Right atrium auricular region (tissue), 2 donors: ENCODE data around the gene GTF3A. TPM values are rescaled to one million over a fixed set of nuclear protein-coding genes. Genes with fewer than 3 reads are reported as not detected.

Experiments
- DNase-seq: peaks from one replicate; pipeline ENCODE4 v3.0.0-alpha.2; 2019; ENCODE audit warnings: low spot score
- H3K27ac ChIP-seq, 2 donors: fragments of 200-600 bp; sonication (generic); 1 replicate in 1 of 2; 2 replicates in 1 of 2; pipeline ENCODE4 v1.5.1; 2016 to 2019
- H3K27me3 ChIP-seq, 2 donors: fragments of 200-600 bp; sonication (generic); one replicate each; pipeline versions ENCODE4 v1.5.1 to v1.6.0; 2017 to 2019
- H3K36me3 ChIP-seq: fragments of 200-600 bp; sonication (generic); one replicate; pipeline ENCODE4 v1.5.1; 2016
- H3K4me1 ChIP-seq, 2 donors: fragments of 200-600 bp; sonication (generic); one replicate each; pipeline versions ENCODE4 v1.5.1 to v1.6.0; 2017 to 2019
- H3K4me3 ChIP-seq, 2 donors: fragments of 200-600 bp; sonication (generic); 1 replicate in 1 of 2; 2 replicates in 1 of 2; pipeline ENCODE4 v1.5.1; 2017 to 2019; ENCODE audit warnings: mild to moderate bottlenecking in 1 of 2, moderate library complexity in 1 of 2
- H3K9me3 ChIP-seq, 2 donors: fragments of 200-600 bp; sonication (generic); one replicate each; pipeline ENCODE4 v1.5.1; 2019
- CTCF ChIP-seq, 2 donors: fragments of 200-600 bp; sonication (generic); IDR thresholded peaks; one replicate each; pipeline ENCODE4 v1.5.1; 2019; ENCODE audit warnings: antibody characterized with exemption in 2 of 2
- total RNA-seq, 2 donors: library from RNA; depleted of rRNA; stranded (reverse); fragments of >200 nt; gene quantifications; one replicate each; pipeline ENCODE4 v1.1.0, GENCODE V29; 2016

GTF3A gene
- total RNA-seq, 2 donors from 2014 or later = 227 to 327 TPM

DNA sequence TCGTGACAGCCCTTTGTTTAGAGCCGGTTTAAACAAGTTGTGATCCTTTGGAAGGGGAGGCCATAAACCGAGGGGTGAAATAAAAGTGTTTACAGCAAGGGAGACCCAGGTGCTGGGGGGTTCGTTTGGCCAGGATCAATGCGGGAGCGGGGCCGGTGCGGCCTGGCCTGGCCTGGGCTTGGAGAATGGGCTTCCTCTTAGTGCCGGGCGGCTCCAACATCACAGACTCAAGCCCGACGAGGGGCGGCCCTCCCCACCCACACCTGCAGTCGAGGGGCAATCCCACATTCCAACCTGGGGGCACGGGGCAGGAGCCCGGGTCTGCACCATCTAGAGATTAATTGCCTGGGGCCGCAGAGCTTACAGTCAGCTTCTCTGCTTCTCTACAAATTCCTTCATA lies 42.8 kb upstream of the GTF3A start:
- DNase-seq = no peak
- no peaks in the 10 kb centered on the region for H3K36me3 ChIP-seq

DNA sequence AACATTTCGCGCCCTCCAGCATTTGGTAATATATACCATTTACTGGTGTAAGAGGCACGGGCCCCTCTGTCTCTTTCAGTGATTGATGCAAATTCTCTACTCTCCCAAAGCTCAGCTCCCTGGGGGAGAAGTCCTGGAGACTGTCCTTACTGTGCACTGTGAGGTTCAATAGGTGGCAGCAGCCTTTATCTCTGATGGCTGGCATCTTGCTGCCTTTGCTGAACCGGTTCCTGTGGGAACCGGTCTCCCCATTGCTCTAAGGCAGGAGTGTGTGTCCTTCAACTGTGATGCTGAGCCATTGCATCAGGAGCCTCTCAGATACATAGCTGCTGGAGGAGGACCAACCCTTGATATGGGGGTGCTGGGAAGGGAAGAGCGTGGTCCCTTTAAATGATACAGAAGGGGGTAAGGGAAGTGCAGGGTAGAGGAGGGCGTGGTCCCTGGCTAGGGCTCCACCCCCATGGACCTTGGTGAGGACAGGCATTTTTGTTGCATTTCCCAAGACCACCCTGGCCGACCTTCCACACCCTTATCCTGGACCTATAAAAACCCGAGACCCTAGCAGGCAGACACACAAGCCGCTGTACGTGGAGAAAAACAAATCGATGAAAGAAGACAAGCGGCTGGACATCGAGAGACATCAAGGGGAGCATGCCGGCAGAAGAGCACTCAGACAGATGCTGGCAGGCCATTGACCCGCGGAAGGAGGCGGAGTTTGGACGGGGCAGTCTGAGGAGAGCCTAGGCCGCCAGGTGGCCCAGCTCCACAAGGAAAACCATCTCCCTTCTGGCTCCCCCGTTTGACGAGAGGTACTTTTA lies 41.1 kb upstream of the GTF3A start:
- Histone ChIP-seq H3K9me3 (no peaks in the 10 kb centered on the region), H3K27ac (no peak overlapping the region), H3K36me3 (no peaks in the 10 kb centered on the region), H3K4me1 (no peaks in the 10 kb centered on the region), H3K4me3 (no peak overlapping the region), H3K27me3 (no peaks in the 10 kb centered on the region)
- no peak for TF ChIP-seq CTCF (IDR thresholded peaks at IDR 0.05)
- no peak for DNase-seq

More for the DNA sequence above, 42.8 kb upstream of the GTF3A start:
- TF ChIP-seq CTCF (IDR thresholded peaks at IDR 0.05) = no peak
- no peaks in the 10 kb centered on the region for H3K9me3 ChIP-seq
- H3K27me3 ChIP-seq = no peaks in the 10 kb centered on the region
- no peaks in the 10 kb centered on the region for H3K4me1 ChIP-seq
- H3K27ac ChIP-seq = no peak overlapping the region
- H3K4me3 ChIP-seq = no peak overlapping the region

GRCh38 chr13:27384285-27384684 lies 40.1 kb upstream of the GTF3A start:
- no peaks in the 10 kb centered on the region for H3K9me3 ChIP-seq
- no peak overlapping the region for H3K27ac ChIP-seq
- no peak for TF ChIP-seq CTCF (IDR thresholded peaks at IDR 0.05)
- H3K36me3 ChIP-seq = no peaks in the 10 kb centered on the region
- no peaks in the 10 kb centered on the region for H3K27me3 ChIP-seq
- H3K4me1 ChIP-seq = no peaks in the 10 kb centered on the region
- no peak overlapping the region for H3K4me3 ChIP-seq
- DNase-seq = no peak

DNA sequence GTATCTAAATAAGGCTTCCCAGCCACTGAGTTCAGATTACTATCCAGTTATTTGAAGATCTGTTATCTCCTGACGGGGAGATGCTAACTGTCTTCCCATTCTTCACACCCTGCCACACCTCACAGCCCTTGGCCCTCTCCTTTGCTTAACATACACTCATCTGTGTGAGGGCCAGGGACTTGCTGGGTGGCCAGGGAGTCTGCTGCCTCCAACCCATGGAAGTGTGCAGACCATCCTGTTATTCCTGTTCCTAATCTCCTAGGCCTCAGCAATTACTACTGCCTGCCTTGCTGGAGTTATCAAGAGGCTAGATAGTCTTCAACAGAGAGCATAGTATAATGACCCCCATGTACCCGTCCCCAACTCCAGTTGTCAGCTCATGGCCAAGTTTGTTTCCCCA lies 36.2 kb upstream of the GTF3A start:
- H3K9me3 ChIP-seq = no peaks in the 10 kb centered on the region
- TF ChIP-seq CTCF (IDR thresholded peaks at IDR 0.05) = no peak
- no peak for DNase-seq

GRCh38 chr13:27389891-27390290 lies 34.5 kb upstream of the GTF3A start:
- H3K27ac ChIP-seq = no peak overlapping the region
- no peak overlapping the region for H3K4me3 ChIP-seq
- TF ChIP-seq CTCF (IDR thresholded peaks at IDR 0.05) = no peak
- no peaks in the 10 kb centered on the region for H3K4me1 ChIP-seq
- no peaks in the 10 kb centered on the region for H3K9me3 ChIP-seq
- no peaks in the 10 kb centered on the region for H3K36me3 ChIP-seq
- no peaks in the 10 kb centered on the region for H3K27me3 ChIP-seq
- no peak for DNase-seq

More for the DNA sequence above, 36.2 kb upstream of the GTF3A start:
- H3K36me3 ChIP-seq = no peaks in the 10 kb centered on the region
- no peaks in the 10 kb centered on the region for H3K4me1 ChIP-seq
- no peaks in the 10 kb centered on the region for H3K27me3 ChIP-seq
- H3K4me3 ChIP-seq = no peak overlapping the region
- H3K27ac ChIP-seq = no peak overlapping the region

DNA sequence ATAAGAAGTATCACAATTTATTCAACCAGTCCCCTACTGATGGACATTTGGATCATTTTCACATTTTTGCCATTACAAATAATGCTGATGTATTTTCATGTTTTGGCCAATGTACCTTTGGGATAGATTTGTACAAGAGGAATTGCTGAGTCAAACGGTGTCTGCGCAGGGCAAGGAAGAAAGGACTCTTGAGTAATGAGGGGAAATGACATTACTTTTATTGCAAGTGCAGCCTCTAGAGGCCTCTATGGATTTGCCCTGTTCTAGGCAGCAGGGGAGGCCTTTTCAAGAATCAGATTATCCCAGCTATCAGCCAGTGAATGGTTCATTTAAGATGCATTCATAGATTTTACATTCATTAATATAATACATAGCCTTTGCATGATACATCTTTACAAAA lies 32.9 kb upstream of the GTF3A start:
- H3K27me3 ChIP-seq = no peaks in the 10 kb centered on the region
- no peaks in the 10 kb centered on the region for H3K9me3 ChIP-seq
- H3K27ac ChIP-seq = no peak overlapping the region
- no peaks in the 10 kb centered on the region for H3K4me1 ChIP-seq
- H3K36me3 ChIP-seq = no peaks in the 10 kb centered on the region
- H3K4me3 ChIP-seq = no peak overlapping the region
- no peak for TF ChIP-seq CTCF (IDR thresholded peaks at IDR 0.05)
- DNase-seq = no peak
